GM04504 (cell line): ENCODE data around the gene CELF2.
"Not testable (repeated sequence)": the region's sequence is repeated elsewhere in the genome, so short reads cannot be mapped to it uniquely, and the experiment has no call there.

Experiments used
- DNase-seq: peaks from one replicate; pipeline ENCODE4 v3.0.0-alpha.2; 2012; ENCODE audit warnings: low read depth

The CELF2 gene

DNA sequence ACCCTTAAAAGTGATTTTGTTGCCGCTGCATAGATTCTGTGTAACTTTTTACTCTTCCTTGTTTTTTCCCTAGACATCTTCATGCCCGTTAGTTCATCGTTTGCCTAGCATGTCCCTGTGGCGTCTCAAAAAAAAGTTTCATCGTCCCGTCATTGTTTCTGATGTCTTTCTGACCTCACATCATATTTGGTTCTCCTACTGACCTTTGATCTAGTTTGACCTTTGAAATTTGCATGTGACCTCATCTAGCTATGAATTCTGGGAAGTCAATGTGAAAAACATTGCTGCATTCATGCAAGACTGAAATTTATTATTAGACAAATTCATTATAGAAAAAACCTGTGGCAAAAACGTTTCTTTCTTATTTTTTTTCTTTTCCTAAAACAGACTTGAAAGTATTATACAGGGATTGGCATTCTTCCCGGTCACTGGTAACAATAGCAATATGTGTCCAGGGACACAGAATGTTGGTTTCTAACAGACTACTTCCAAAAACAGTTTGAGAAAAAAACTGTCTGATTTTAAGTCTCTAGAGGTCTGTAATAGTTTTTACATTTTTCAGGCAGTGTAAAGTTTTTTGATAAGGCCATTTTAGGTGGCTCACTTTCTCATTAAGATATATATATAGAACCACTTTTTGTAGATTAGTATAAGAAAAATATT lies 312.8 kb downstream of the CELF2 start:
- DNase-seq: peak; percentile 13

DNA sequence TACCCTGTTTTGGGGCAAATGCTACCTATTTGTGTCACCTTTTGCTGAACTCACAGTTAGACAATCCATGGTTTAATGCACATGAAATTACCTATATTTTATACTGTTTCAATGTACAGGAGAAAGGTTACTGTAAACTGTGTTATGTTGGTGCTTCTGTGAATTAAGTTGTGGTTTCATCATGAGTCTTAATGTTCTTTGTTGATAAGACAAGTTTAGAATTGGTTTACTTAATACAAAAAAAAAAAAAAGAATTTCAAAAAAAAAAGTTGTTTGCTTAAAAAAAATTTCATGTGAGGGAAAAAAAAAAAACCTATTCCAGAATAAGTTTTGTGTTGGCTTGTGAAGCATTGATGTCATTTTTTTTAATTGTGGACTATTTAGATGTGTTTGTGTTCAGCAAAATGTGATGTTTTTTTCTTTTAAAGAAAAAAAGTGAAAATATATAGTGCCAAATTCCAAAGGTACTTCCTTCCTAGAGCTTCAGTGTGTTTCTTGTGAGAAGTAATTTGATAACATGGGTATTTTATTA lies 313.4 kb downstream of the CELF2 start:
- no peak for DNase-seq

DNA sequence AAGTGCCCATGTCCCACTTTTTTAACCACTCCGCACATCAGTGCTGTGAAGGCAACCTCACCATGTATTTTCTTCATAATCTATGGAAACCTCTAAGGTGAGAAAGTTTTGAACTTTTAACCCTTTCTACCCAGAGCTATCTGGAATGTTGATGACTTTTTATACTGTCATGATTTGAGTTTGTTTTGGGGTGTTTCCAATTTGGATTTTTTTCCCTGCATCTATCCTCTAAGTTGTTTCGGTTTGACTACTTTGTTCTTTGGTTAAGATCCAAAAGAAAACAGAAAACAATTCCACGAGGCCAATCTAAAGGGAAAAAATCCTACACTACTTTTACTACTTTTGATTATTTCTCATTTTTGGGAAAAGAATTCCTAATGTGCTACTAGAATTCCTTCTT lies 314.1 kb downstream of the CELF2 start:
- DNase-seq: no peak

- no peak for DNase-seq
Observed at GRCh38 chr10:11332846-11333245, 315.2 kb downstream of the CELF2 start.

DNA sequence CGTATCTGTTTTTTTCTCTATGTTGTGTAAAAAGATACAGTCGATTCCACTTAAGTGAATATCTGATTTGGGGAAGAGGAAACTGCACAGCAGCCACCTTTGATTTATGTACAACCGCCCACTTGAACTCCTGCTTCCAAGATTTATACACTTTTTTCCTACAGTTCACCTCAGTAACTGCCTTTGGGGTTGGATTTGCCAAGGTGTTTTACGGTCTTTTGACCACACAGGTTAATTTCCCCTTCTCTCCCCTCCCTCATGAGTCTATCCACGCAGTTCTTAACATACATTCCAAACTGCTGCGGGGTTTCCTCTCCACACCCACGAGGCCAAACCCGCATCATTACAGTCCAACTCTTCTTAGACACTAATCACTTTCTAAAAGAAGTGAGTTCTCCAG lies 316.8 kb downstream of the CELF2 start:
- DNase-seq: no peak

- no peak for DNase-seq
Observed at GRCh38 chr10:11335167-11335652, 317.5 kb downstream of the CELF2 start.

DNA sequence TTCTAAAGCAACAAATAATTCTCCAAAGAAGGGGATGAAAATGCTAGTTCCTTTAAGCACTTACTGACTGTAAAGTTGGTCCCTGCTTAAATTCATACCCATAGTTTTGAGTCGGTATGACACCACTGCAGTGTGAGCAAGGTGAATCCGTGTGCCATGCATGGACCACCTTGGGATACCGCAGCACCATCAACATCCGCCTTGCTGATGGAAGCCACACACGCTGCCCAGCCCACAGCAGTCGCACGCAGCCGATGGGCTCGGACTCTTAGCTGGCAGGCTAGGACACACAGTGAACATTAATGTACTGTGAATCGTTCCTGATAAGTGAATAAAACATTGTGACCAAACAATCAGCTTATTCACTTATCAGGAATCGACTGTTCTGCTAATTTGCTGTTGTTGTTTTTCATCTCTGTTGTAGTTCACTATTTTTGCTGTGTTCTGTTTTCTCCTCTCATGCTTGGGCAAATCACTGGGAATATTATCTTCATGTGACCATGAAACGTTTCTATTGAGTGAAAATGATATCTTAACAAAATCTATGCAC lies 318.3 kb downstream of the CELF2 start:
- no peak for DNase-seq

- no peak for DNase-seq
Observed at GRCh38 chr10:11336722-11337162, 319.1 kb downstream of the CELF2 start.

- no peak for DNase-seq
Observed at GRCh38 chr10:11337516-11337915, 319.8 kb downstream of the CELF2 start.

GRCh38 chr10:11338160-11338844 lies 320.6 kb downstream of the CELF2 start:
- DNase-seq: no peak

DNA sequence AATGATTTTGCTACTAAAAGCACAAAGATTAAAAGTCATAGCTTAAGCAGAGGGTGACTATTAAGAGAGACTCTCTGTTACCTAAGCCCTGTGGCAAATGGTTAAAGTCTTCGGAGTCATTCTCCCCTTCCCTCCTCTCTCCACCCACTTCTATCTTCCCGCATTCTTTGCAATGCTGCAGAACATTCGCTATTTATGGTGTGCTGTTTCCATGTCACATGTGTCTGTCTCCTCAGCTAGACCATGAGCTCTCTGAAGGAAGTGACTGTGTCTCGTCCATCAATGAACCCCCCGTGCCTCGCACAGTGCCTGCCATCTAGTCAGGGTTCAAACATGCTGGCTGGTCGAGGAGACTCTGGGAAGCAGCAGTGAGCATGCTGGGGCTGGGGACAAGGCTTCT lies 321.3 kb downstream of the CELF2 start:
- no peak for DNase-seq

- DNase-seq: no peak
Observed at GRCh38 chr10:11339660-11340059, 322.0 kb downstream of the CELF2 start.

- no peak for DNase-seq
Observed at GRCh38 chr10:11341283-11341960, 323.8 kb downstream of the CELF2 start.

GRCh38 chr10:11344081-11344480 lies 326.4 kb downstream of the CELF2 start:
- no peak for DNase-seq

GRCh38 chr10:11344550-11344949 lies 326.9 kb downstream of the CELF2 start:
- no peak for DNase-seq

GRCh38 chr10:11345224-11346054 lies 327.8 kb downstream of the CELF2 start:
- no peak for DNase-seq

GRCh38 chr10:11347580-11347979 lies 329.9 kb downstream of the CELF2 start:
- not testable (repeated sequence) for DNase-seq

GRCh38 chr10:11351801-11352200 lies 334.1 kb downstream of the CELF2 start:
- no peak for DNase-seq

- no peak for DNase-seq
Observed at GRCh38 chr10:11353006-11353896, 335.6 kb downstream of the CELF2 start.

GRCh38 chr10:11354823-11355222 lies 337.2 kb downstream of the CELF2 start:
- no peak for DNase-seq

- DNase-seq: no peak
Observed at GRCh38 chr10:11355592-11355991, 337.9 kb downstream of the CELF2 start.
